H1 (cell line): ENCODE measurements around the gene TGFB1I1. TPM values are rescaled to one million over a fixed set of nuclear protein-coding genes. Genes with fewer than 3 reads are reported as not detected.

Experiments
- ATF2 ChIP-seq: IDR thresholded peaks from 2 replicates; pipeline ENCODE4 v1.6.1; 2012; ENCODE audit warnings: low read length, inconsistent platforms
- BACH1 ChIP-seq: IDR thresholded peaks from 2 replicates; pipeline ENCODE4 v1.6.1; 2012; ENCODE audit warnings: low read length, improper control_type of control experiment
- BRCA1 ChIP-seq: IDR thresholded peaks from 2 replicates; pipeline ENCODE4 v1.6.1; 2012; ENCODE audit warnings: low read depth, low read length, improper control_type of control experiment
- CHD1 ChIP-seq: IDR thresholded peaks from 2 replicates; pipeline ENCODE4 v1.6.1; 2012; ENCODE audit warnings: low read depth, low read length, improper control_type of control experiment
- CREB1 ChIP-seq: IDR thresholded peaks from 2 replicates; pipeline ENCODE4 v1.6.1; 2012; ENCODE audit warnings: inconsistent platforms
- HDAC6 ChIP-seq: IDR thresholded peaks from one replicate; pipeline ENCODE4 v1.7.1; 2012; ENCODE audit warnings: low read depth, mild to moderate bottlenecking, inconsistent platforms, low read length, moderate library complexity
- POLR2A ChIP-seq, 2 experiments: IDR thresholded peaks; 1 replicate in 1 of 2; 2 replicates in 1 of 2; pipeline ENCODE4 v1.6.1; 2011; ENCODE audit warnings: low read depth in 2 of 2, low read length in 2 of 2, mild to moderate bottlenecking in 2 of 2; ENCODE audit errors: control extremely low read depth in 1 of 2
- SP4 ChIP-seq: IDR thresholded peaks from 2 replicates; pipeline ENCODE4 v1.6.1; 2012; ENCODE audit warnings: low read length, inconsistent platforms
- SRF ChIP-seq: IDR thresholded peaks from 2 replicates; pipeline ENCODE4 v1.6.1; 2011; ENCODE audit warnings: mild to moderate bottlenecking, low read depth, low read length, moderate library complexity
- TCF12 ChIP-seq: IDR thresholded peaks from 2 replicates; pipeline ENCODE4 v1.6.1; 2011; ENCODE audit warnings: low read depth, mild to moderate bottlenecking, low read length
- polyA plus RNA-seq, 7 experiments: library from polyadenylated mRNA; depleted of rRNA in 3 of 7; stranded (reverse) in 5 of 7; unstranded in 2 of 7; fragments of >200 nt in 5 of 7; fragments of 200-250 nt in 2 of 7; gene quantifications; 1 replicate in 5 of 7; 2 replicates in 1 of 7; 4 replicates in 1 of 7; pipeline versions ENCODE4 v1.2.1 to v1.2.3, GENCODE V29; 2011 to 2013; ENCODE audit warnings: missing spikeins in 2 of 7, mixed read lengths in 2 of 7
- total RNA-seq: library from RNA; stranded (reverse); fragmentation: NEBNext Ultra II Directional; extraction: Animal tissue kit (Norgen Biotek cat#: 25700); gene quantifications from 2 replicates; pipeline ENCODE4 v1.2.1, GENCODE V29; 2021
- TF ChIP-seq, protein P1 (sequence below): fragments of 300-600 bp; sonication (generic); IDR thresholded peaks from 2 replicates; pipeline ENCODE4 v1.7.1; 2012; ENCODE audit warnings: low read length, moderate library complexity, mild to moderate bottlenecking, inconsistent platforms; ENCODE audit not compliant: insufficient replicate concordance

The TGFB1I1 gene
- total and polyA plus RNA-seq, 2 of the 8 experiments (the other 6 are each of a cell fraction or from before 2014, with no cell fraction given), result 5.6 to 5.8 TPM

GRCh38 chr16:31461201-31461920 is 10.6 kb upstream of the TGFB1I1 start (continued):
- TF ChIP-seq, protein P1, sequence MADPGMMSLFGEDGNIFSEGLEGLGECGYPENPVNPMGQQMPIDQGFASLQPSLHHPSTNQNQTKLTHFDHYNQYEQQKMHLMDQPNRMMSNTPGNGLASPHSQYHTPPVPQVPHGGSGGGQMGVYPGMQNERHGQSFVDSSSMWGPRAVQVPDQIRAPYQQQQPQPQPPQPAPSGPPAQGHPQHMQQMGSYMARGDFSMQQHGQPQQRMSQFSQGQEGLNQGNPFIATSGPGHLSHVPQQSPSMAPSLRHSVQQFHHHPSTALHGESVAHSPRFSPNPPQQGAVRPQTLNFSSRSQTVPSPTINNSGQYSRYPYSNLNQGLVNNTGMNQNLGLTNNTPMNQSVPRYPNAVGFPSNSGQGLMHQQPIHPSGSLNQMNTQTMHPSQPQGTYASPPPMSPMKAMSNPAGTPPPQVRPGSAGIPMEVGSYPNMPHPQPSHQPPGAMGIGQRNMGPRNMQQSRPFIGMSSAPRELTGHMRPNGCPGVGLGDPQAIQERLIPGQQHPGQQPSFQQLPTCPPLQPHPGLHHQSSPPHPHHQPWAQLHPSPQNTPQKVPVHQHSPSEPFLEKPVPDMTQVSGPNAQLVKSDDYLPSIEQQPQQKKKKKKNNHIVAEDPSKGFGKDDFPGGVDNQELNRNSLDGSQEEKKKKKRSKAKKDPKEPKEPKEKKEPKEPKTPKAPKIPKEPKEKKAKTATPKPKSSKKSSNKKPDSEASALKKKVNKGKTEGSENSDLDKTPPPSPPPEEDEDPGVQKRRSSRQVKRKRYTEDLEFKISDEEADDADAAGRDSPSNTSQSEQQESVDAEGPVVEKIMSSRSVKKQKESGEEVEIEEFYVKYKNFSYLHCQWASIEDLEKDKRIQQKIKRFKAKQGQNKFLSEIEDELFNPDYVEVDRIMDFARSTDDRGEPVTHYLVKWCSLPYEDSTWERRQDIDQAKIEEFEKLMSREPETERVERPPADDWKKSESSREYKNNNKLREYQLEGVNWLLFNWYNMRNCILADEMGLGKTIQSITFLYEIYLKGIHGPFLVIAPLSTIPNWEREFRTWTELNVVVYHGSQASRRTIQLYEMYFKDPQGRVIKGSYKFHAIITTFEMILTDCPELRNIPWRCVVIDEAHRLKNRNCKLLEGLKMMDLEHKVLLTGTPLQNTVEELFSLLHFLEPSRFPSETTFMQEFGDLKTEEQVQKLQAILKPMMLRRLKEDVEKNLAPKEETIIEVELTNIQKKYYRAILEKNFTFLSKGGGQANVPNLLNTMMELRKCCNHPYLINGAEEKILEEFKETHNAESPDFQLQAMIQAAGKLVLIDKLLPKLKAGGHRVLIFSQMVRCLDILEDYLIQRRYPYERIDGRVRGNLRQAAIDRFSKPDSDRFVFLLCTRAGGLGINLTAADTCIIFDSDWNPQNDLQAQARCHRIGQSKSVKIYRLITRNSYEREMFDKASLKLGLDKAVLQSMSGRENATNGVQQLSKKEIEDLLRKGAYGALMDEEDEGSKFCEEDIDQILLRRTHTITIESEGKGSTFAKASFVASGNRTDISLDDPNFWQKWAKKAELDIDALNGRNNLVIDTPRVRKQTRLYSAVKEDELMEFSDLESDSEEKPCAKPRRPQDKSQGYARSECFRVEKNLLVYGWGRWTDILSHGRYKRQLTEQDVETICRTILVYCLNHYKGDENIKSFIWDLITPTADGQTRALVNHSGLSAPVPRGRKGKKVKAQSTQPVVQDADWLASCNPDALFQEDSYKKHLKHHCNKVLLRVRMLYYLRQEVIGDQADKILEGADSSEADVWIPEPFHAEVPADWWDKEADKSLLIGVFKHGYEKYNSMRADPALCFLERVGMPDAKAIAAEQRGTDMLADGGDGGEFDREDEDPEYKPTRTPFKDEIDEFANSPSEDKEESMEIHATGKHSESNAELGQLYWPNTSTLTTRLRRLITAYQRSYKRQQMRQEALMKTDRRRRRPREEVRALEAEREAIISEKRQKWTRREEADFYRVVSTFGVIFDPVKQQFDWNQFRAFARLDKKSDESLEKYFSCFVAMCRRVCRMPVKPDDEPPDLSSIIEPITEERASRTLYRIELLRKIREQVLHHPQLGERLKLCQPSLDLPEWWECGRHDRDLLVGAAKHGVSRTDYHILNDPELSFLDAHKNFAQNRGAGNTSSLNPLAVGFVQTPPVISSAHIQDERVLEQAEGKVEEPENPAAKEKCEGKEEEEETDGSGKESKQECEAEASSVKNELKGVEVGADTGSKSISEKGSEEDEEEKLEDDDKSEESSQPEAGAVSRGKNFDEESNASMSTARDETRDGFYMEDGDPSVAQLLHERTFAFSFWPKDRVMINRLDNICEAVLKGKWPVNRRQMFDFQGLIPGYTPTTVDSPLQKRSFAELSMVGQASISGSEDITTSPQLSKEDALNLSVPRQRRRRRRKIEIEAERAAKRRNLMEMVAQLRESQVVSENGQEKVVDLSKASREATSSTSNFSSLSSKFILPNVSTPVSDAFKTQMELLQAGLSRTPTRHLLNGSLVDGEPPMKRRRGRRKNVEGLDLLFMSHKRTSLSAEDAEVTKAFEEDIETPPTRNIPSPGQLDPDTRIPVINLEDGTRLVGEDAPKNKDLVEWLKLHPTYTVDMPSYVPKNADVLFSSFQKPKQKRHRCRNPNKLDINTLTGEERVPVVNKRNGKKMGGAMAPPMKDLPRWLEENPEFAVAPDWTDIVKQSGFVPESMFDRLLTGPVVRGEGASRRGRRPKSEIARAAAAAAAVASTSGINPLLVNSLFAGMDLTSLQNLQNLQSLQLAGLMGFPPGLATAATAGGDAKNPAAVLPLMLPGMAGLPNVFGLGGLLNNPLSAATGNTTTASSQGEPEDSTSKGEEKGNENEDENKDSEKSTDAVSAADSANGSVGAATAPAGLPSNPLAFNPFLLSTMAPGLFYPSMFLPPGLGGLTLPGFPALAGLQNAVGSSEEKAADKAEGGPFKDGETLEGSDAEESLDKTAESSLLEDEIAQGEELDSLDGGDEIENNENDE, result no peak
- TF ChIP-seq TCF12 (no peak), BACH1 (no peak), SP4 (no peak), CHD1 (no peak), POLR2A (IDR thresholded peaks at IDR 0.05; ENCODE audit: control extremely low read depth in 1 of 2, low read depth in 2 of 2, low read length in 2 of 2) (no peak), SRF (no peak), BRCA1 (no peak), CREB1 (no peak), ATF2 (no peak), HDAC6 (no peak)
